Stimulated activated CD4-positive, alpha-beta T cell treated with anti-CD3 and anti-CD28 coated beads, Interleukin-1b, Interleukin-23, amount 100 ng/mL, for 4 hours (primary cell): ENCODE data around the gene RNU1-2.
"Not testable (repeated sequence)": the region's sequence is repeated elsewhere in the genome, so short reads cannot be mapped to it uniquely, and the experiment has no call there.

Experiments used
- DNase-seq, 2 donors: peaks; one replicate each; pipeline ENCODE4 v3.0.0-alpha.2; 2020; ENCODE audit warnings: low read depth in 2 of 2

RNU1-2 gene

GRCh38 chr1:16895598-16896315, at the start of gene RNU1-2:
Gene RNU1-2, plus strand, starts transcription at chr1:16895980.
- DNase-seq, result peak; percentile 77 to 79

- not testable (repeated sequence) for DNase-seq
Measured at GRCh38 chr1:16856201-16856600, 39.6 kb upstream of the RNU1-2 start.

- DNase-seq, result not testable (repeated sequence)
Measured at GRCh38 chr1:16859167-16860041, 36.4 kb upstream of the RNU1-2 start.

GRCh38 chr1:16860048-16860447, 35.7 kb upstream of the RNU1-2 start:
- DNase-seq, result not testable (repeated sequence)

GRCh38 chr1:16861832-16862245, 33.9 kb upstream of the RNU1-2 start:
- not testable (repeated sequence) for DNase-seq

- DNase-seq, result not testable (repeated sequence)
Measured at GRCh38 chr1:16862415-16862814, 33.4 kb upstream of the RNU1-2 start.

- not testable (repeated sequence) for DNase-seq
Measured at GRCh38 chr1:16863024-16863423, 32.8 kb upstream of the RNU1-2 start.

- DNase-seq, result not testable (repeated sequence)
Measured at GRCh38 chr1:16866926-16867707, 28.7 kb upstream of the RNU1-2 start.

- not testable (repeated sequence) for DNase-seq
Measured at GRCh38 chr1:16868787-16869186, 27.0 kb upstream of the RNU1-2 start.

- not testable (repeated sequence) for DNase-seq
Measured at GRCh38 chr1:16869996-16870395, 25.8 kb upstream of the RNU1-2 start.

- DNase-seq, result not testable (repeated sequence)
Measured at GRCh38 chr1:16871171-16871570, 24.6 kb upstream of the RNU1-2 start.

- peak in 1 of 2 donors; percentile 46 for DNase-seq
Measured at GRCh38 chr1:16872152-16873075, 23.4 kb upstream of the RNU1-2 start.

- peak; percentile 53 to 57 for DNase-seq
Measured at GRCh38 chr1:16873076-16873879, 22.5 kb upstream of the RNU1-2 start.

- DNase-seq, result not testable (repeated sequence)
Measured at GRCh38 chr1:16874968-16875765, 20.6 kb upstream of the RNU1-2 start.

- not testable (repeated sequence) for DNase-seq
Measured at GRCh38 chr1:16881742-16882141, 14.0 kb upstream of the RNU1-2 start.

- no peak for DNase-seq
Measured at GRCh38 chr1:16882986-16883385, 12.8 kb upstream of the RNU1-2 start.

GRCh38 chr1:16884487-16884886, 11.3 kb upstream of the RNU1-2 start:
- DNase-seq, result not testable (repeated sequence)

GRCh38 chr1:16886860-16887605, 8.7 kb upstream of the RNU1-2 start:
- DNase-seq, result no peak
